GM19467 (cell line): Measurements from ENCODE around the gene IL17RA.

Source experiments
- ATAC-seq: cut with Tn5 transposase; IDR thresholded peaks from one replicate; pipeline ENCODE4 v1.9.1; 2021; ENCODE audit warnings: mild to moderate bottlenecking, moderate library complexity; ENCODE audit not compliant: unreplicated experiment

Gene IL17RA

DNA sequence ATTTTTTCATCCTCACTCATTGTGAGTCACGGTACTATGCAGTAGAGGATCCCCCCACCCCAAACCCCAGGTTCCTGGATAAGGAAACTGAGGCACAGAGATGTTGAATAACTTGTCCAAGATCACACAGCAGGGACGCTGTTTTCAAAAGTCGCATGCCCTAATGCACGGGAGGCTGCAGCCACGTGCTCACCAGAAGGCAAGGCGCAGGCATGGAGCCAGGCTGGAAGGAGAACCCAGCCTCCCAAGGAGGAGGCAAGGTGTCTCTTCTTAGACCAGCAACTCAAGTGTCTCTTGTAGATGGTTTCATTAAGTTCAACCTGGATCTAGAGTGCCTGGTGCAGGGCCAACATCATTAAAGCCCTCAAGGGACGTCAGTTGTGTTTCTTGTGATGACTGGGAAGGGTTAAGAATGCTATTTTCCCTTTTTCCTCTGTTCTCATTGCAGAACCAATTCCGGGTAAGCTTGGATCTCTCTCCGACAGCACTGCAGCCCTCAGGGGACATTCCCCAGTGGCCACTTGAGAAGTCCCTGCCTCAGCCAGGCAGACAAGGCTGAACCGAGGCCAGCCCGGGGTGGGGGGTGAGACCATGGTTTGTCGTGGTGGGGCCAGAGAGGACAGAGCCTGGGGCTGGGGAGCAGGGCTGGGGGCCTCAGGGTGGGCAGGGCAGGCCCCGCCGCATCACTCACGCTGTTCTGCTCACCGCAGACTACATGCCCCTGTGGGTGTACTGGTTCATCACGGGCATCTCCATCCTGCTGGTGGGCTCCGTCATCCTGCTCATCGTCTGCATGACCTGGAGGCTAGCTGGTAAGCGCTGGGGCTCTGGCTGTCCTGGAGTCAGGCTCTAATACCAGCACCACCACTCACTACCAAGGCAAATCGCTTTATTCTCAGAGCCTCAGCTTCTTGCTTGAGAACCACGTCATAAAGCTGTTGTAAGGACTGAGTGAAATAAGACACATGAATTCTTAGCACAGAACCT lies 20.6 kb downstream of the IL17RA start:
- ATAC-seq = no peak

DNA sequence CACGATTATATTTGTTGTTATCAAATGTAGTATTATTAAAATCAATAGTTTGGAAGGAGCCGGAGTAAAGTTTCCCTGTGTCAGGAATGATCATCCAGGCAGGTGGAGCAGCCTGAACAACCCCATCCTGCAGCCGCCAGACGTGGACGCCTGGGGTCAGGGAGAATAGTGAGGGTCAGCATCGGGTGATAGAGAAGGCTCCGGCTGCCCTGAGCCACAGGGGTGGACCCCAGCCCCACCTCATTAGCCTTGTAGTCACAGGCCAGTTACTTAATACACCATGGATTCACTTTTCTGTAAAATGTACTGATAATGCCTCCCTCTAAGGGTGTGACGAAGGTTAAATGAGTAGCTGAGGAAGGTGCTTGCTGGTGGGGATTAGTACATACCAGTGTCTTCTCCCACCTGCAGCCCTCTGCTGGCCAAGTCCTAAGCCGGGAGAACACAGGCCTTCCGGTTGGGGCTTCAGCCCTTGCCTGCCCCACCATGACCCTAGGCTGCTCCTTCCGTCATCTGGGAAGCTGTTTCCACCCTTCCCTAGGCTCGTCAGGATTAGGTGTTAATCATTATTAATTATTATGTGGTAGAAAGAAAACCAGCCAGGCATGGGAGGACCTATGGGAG lies 21.5 kb downstream of the IL17RA start:
- no peak for ATAC-seq

DNA sequence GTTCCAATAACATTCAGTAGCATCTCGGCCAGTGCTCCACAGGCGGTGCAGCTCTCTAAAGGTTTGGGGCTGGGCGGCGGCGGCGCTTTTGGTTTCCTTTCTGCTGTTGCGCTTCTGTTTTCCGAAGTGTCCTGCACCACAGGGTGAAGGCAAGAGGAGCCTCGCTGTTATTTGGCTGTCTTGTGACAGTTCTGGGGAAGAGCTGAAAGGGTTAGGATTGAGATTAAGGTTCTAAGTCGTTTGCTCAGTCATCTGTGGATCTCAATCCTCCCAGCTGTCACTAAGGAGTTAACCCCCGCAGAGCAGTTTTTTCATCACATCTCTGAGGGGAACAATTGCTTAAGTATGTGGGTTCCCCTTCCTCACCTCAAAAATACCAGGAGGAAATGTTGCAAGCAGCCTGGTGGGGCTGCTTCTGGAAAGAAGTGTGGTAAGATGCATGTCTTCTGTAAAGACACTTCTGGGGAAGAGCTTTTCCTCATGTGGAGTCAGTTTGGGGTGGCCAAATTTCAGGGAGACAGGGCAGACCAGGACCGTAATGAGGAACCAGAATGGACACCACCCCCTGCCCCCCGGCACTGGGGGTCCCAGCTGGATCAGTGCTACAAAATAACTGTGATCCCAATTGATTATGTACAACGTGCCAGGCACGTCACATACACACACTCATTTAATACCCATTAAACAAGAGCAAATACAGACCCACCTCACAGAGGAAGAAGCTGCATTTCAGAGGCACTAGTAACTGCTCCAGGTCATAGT lies 22.2 kb downstream of the IL17RA start:
- no peak for ATAC-seq

DNA sequence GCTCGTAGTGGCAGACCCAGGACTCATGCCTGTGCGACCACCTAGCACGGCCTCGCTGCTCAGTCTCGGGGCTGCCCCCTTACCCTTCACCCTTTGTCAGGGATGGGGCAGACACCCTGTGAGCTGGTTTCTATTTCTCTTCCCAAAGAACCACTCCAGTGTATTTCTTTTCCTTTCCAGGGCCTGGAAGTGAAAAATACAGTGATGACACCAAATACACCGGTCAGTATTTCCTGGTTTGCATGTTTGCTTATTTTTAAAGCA lies 22.7 kb downstream of the IL17RA start:
- ATAC-seq = no peak

DNA sequence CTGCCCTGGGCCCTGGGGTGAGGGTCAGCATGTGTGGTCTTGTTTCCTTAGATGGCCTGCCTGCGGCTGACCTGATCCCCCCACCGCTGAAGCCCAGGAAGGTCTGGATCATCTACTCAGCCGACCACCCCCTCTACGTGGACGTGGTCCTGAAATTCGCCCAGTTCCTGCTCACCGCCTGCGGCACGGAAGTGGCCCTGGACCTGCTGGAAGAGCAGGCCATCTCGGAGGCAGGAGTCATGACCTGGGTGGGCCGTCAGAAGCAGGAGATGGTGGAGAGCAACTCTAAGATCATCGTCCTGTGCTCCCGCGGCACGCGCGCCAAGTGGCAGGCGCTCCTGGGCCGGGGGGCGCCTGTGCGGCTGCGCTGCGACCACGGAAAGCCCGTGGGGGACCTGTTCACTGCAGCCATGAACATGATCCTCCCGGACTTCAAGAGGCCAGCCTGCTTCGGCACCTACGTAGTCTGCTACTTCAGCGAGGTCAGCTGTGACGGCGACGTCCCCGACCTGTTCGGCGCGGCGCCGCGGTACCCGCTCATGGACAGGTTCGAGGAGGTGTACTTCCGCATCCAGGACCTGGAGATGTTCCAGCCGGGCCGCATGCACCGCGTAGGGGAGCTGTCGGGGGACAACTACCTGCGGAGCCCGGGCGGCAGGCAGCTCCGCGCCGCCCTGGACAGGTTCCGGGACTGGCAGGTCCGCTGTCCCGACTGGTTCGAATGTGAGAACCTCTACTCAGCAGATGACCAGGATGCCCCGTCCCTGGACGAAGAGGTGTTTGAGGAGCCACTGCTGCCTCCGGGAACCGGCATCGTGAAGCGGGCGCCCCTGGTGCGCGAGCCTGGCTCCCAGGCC lies 23.7 kb downstream of the IL17RA start:
- ATAC-seq = no peak

DNA sequence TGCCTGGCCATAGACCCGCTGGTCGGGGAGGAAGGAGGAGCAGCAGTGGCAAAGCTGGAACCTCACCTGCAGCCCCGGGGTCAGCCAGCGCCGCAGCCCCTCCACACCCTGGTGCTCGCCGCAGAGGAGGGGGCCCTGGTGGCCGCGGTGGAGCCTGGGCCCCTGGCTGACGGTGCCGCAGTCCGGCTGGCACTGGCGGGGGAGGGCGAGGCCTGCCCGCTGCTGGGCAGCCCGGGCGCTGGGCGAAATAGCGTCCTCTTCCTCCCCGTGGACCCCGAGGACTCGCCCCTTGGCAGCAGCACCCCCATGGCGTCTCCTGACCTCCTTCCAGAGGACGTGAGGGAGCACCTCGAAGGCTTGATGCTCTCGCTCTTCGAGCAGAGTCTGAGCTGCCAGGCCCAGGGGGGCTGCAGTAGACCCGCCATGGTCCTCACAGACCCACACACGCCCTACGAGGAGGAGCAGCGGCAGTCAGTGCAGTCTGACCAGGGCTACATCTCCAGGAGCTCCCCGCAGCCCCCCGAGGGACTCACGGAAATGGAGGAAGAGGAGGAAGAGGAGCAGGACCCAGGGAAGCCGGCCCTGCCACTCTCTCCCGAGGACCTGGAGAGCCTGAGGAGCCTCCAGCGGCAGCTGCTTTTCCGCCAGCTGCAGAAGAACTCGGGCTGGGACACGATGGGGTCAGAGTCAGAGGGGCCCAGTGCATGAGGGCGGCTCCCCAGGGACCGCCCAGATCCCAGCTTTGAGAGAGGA lies 24.5 kb downstream of the IL17RA start:
- no peak for ATAC-seq

DNA sequence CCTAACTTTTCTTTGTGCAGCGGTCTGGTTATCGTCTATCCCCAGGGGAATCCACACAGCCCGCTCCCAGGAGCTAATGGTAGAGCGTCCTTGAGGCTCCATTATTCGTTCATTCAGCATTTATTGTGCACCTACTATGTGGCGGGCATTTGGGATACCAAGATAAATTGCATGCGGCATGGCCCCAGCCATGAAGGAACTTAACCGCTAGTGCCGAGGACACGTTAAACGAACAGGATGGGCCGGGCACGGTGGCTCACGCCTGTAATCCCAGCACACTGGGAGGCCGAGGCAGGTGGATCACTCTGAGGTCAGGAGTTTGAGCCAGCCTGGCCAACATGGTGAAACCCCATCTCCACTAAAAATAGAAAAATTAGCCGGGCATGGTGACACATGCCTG lies 25.2 kb downstream of the IL17RA start:
- ATAC-seq = no peak

DNA sequence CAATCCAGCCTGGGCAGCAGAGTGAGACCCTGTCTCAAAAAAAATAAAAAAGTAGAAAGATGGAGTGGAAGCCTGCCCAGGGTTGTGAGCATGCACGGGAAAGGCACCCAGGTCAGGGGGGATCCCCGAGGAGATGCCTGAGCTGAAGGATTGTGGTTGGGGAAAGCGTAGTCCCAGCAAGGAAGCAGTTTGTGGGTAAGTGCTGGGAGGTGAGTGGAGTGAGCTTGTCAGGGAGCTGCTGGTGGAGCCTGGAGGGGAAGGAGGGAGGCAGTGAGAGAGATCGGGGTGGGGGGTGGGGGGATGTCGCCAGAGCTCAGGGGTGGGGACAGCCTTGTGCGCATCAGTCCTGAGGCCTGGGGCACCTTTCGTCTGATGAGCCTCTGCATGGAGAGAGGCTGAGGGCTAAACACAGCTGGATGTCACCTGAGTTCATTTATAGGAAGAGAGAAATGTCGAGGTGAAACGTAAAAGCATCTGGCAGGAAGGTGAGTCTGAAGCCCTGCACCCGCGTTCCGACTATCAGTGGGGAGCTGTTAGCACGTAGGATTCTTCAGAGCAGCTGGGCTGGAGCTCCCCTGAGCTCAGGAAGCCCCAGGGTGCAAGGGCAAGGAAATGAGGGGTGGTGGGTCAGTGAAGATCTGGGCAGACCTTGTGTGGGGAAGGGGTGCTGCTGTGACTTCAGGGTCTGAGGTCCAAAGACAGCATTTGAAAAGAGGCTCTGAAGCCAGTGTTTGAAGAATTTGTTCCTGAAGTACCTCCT lies 26.2 kb downstream of the IL17RA start:
- ATAC-seq = no peak

DNA sequence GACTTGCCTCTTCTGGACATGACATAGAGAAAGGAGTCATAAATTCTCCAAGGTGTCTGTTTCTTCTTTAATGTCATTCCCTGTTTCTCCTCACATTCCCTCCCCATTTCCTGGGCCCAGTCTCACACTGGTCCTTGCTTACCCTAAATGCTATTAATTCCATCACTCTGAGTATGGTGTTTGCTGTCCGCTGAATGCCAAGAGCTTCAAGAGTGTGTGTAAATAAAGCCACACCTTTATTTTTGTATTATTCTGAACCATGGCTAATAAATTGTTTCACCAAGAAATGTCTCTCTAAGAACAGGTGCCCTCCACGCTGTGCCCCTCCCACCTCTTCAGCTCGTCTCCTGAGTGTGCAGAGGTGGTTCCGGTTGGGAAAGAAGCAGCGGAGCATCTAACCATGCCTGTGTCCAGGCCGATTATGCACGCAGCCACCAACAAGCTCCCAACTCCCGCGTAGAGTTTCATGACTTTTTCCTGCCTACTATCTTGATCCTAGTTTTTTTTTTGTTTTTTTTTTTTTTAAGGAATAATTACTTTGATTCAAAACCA lies 27.8 kb downstream of the IL17RA start:
- no peak for ATAC-seq

DNA sequence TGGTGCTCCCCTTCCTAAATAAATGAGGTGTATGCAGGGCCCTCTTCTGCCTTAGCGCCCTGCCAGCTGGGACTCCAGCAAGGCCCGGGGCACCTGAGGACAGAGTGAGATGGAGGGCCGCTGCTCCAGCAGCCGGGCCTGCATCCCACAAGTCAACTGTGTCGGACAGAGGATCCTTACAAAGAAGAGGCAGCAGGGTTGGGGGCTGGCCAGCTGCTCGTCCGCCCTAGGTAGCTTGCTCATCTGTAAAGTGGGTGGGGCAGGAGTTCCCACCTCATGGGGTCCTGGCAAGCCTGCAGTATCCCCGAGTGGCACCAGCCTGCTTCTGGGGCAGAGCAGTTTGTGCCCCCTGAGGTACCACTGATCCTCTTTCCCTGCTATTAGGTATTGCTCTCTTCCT lies 28.8 kb downstream of the IL17RA start:
- ATAC-seq = no peak

DNA sequence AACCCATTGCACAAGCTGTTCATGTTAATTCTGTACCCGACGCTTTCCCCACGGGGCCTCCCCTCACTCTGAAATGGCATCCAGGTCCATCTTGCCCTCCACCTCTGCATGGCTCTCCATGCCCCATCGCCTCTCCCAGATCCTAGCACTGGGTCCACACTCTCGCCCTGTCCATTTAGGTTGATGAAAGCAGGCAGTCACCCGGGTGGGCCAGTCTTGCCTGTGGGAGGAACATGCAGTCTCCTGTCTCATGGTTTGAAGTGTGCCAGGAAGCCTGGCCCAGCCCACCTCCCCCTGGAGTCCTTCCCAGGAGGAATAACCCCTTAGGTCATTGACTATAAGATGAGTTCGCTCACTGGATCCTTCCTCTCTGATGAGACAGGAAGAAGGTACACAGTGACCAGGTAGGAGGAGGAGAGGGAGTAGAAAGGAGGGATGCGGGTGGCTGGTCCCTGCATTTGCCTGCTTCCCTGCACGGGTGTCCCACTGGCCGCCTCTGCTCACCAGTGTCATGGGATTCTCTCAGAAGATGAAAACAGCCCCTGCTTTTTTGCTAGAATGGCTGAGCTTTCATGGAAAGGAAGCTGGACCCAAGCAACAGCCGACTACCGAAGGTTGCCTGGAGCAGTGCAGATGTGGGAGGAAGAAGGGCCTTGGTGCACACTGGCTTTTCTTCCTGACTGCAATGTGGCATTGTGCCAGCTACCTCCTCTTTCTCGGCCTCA lies 29.5 kb downstream of the IL17RA start:
- no peak for ATAC-seq

DNA sequence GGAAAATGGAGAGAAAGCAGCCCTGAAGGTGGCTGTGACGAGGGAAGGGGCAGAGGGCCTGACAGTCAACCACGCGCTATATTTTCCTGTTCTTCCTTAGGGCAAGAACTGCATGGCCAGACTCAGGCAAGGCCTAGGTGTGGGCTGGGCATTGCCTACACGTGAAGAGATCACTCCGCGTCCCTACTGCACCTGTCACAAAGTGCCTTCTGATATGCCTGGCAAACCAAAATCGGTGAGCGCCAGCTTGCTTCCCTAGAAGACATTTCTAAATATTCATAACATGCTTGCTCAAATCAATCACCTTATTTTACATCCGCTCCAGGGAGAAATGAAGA lies 30.1 kb downstream of the IL17RA start:
- ATAC-seq = no peak

DNA sequence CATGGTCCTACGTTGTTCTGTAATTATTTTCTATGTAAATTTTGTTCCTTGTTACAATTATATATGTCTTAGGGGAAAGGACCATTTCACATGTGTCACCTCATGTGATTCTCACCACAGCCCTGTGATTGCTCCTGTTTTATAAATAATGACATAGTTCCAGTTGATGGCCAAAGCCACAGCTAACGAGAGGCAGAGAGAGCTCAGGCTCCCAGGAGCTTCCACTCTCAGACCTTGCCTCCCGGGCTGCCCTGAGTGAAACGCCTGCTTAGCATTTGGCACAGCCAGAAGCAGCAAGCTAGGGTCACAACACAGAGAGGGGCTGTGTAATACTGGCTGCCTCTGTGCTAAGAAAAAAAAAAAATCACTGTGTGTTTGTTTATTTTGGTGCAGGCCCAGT lies 30.4 kb downstream of the IL17RA start:
- ATAC-seq = no peak

DNA sequence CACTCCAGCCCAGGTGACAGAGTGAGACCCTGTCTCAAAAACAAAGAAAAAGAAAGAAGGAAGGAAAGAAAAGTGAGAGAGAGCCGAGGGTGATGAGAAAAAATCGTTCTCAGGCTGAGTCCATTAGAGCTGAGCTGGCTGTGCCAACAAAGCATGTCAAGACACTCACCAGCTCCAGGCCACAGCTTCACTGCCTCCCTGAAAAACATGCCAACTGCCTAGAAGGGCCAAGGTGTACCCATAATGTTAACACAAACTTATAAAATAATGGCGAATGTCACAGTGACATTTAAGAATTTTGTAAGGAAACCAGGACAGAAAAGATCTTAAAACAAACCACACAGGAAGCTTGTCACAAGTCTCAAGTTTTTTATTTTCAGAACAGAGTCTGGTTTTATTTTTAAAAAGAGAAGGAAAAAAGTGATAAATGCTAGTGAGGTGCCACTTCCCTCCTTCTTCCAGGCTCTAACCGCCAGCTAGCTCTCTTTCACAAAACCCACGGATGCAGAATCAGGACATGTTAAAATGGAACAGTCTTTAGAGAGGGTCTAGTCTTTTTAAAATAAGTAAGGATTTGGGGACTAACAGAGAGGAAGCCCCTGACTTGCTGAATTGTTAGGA lies 31.3 kb downstream of the IL17RA start:
- ATAC-seq = no peak

DNA sequence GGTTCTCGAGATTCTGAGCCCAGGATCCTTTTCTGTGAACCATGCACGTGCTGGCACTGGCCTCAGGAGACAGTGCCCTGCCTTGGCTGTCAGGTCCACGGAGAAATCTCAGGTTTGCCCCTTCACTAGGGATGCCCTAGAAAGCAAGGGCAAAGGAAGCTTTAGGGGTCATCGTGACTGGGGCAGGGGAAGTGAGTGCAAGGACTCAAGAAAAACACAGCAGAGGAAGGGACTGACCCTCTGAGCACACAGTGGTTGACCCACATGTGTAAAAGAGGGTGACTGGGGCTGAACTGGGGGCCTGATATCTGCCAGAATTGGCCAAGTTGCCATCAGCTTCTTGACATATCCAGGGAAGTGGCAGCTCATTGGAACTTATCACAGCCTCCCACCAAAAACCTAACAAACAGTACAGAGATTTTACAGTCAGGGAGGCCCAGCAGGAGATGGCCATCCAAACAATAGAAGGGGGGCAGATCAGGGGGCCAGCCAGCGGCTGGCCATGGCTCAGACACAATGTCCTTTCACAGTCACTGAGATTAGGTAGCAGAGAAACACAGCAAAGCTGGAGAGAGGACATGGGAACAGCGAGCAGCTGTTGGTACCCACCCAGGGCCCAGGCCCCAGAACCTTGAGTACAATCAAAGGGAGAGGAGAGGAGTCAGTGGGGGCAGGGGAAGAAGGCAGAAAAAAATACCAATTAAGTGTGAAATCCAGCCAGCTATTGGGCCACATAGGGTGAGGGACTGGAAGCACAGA lies 32.0 kb downstream of the IL17RA start:
- no peak for ATAC-seq

DNA sequence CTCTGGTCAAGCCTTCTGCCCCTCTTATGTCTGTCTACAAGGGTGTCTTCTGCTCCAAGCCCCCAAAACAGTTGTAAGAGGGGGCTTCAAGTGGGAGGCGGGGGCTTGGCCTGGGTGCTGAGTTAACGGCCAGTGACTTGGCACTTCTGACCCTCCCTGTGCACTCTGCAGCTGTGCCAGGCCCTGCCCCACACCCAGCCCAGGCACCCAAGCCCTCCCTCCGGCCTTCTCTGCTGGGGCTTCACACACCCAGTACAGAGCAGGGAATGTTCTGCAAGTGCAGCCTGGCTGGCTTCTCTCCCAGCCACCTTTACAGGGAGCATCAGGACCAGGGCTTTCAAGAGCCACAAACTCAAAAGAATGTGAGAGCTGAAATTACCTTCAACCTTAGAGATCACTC lies 32.6 kb downstream of the IL17RA start:
- no peak for ATAC-seq

DNA sequence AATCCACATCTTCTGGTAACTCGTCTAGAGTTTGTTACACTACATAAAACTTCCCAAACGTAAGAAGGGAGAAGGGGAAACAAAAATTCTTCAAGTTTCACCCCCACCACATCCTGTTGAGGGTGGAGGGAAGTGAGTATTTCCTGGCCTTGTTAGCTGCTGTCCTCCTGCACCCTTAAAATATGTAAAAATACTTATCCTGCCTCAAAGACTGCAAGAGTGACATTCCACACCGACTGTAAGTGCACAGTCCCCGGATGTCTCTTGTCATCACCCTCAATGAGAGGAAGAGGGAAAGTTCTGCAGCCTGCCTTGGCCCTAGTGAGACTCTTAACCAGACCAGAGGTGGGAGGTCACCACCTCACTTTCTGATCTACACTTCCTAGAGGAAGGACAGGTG lies 33.1 kb downstream of the IL17RA start:
- ATAC-seq = no peak

DNA sequence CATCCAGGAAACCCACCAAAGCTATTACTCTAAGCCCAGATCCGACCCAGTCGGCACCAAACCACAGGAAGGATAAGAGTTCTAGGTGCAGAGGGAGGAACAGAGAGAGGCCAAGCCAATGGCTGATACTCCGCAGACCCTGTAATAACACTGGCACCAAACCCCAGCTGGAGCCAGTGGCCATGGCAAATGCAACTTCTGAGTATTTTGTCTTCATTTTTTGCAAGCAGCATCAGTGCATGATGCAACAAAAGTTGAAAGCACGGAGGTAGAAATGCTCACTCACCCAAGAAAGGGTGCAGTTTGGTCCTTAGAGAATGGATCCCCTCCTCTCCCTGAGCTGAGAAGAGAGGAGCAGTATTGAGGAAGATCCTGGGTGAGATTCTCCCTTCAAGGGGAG lies 33.5 kb downstream of the IL17RA start:
- no peak for ATAC-seq
